ENCODE measurements around the gene ASAP2.

DNA sequence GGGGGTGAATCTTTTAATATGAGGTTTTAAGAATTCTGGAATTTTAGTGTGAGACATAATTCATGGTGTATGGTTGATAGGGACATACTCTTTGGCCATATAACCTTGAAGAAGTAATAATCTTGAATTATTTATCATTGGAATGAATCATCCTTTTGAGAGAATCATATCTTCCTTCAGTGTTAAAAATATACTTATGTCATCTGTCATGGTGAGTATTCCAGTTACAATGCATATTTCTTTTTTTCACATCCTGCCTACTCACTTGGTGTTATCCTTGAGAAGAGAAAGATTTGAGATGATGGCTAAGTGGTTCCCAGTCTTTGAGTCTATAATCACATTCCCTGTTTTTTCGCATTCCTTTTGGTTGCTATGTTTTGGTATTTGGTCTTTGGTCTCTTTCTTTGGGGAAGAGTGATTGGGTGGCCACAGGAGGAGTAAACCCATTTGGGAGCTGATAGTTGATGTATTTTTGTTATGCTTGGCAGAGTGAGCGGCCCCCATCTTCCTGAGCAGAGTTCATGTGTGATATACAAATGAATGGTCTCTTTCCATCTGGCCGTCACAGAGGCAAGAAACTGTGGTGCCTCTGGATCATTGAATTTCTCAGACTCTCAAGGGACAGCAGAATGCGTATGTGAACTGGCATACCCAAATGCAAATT lies 21.6 kb downstream of the ASAP2 start:
- TF ChIP-seq, protein P1, sequence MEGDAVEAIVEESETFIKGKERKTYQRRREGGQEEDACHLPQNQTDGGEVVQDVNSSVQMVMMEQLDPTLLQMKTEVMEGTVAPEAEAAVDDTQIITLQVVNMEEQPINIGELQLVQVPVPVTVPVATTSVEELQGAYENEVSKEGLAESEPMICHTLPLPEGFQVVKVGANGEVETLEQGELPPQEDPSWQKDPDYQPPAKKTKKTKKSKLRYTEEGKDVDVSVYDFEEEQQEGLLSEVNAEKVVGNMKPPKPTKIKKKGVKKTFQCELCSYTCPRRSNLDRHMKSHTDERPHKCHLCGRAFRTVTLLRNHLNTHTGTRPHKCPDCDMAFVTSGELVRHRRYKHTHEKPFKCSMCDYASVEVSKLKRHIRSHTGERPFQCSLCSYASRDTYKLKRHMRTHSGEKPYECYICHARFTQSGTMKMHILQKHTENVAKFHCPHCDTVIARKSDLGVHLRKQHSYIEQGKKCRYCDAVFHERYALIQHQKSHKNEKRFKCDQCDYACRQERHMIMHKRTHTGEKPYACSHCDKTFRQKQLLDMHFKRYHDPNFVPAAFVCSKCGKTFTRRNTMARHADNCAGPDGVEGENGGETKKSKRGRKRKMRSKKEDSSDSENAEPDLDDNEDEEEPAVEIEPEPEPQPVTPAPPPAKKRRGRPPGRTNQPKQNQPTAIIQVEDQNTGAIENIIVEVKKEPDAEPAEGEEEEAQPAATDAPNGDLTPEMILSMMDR (conservative IDR thresholded peaks at IDR 0.05 in 1 of 2, IDR thresholded peaks at IDR 0.05 in 1 of 2; ENCODE audit: extremely low read depth in 1 of 2, insufficient read depth in 1 of 2, low read depth in 1 of 2, low read length in 2 of 2), result no peak
- no peak for TF ChIP-seq EZH2 (IDR thresholded peaks at IDR 0.05; ENCODE audit: borderline replicate concordance, low read length)
